ENCODE measurements around the gene CTSW. TPM values are rescaled to one million over a fixed set of nuclear protein-coding genes. Genes with fewer than 3 reads are reported as not detected.

CTSW gene
- polyA plus RNA-seq, 1 donor (not counting 4 experiments of a cell fraction or from before 2014, with no cell fraction given), result not detected

- FAIRE-seq (no peak), DNase-seq (ENCODE audit: low read depth, low spot score) (no peak)
- peaks cover 20% of the 10 kb centered on the region for H4K20me1 ChIP-seq (ENCODE audit: control insufficient read depth, extremely low read depth, insufficient read depth, low read length)
- H3K9me3 ChIP-seq (ENCODE audit: control insufficient read depth, low read depth, low read length), result no peaks in the 10 kb centered on the region
- H3K79me2 ChIP-seq (ENCODE audit: control insufficient read depth, insufficient read depth, low read length), result peaks cover 8% of the 10 kb centered on the region
- H2AFZ ChIP-seq (ENCODE audit: control insufficient read depth, low read length), result no peak overlapping the region
- H3K4me2 ChIP-seq (ENCODE audit: control insufficient read depth, extremely low read depth, insufficient read depth, low read depth, low read length), result no peak overlapping the region
- dilution Hi-C loops (cut with MboI; ENCODE audit: extremely low pct_ligation_motif_present, low sequenced_read_pairs), result no loop called here
- no peak overlapping the region for H3K4me3 ChIP-seq (ENCODE audit: control insufficient read depth in 2 of 3, extremely low read depth in 1 of 3, insufficient read depth in 2 of 3, low read depth in 1 of 3, low read length in 3 of 3)
- no peak for TF ChIP-seq CTCF (optimal IDR thresholded peaks at IDR 0.05 in 1 of 3, IDR thresholded peaks at IDR 0.05 in 1 of 3, conservative IDR thresholded peaks at IDR 0.05 in 1 of 3; ENCODE audit: extremely low read depth in 1 of 3, insufficient read depth in 2 of 3, low read length in 3 of 3)
- TF ChIP-seq EZH2 (IDR thresholded peaks at IDR 0.05; ENCODE audit: low read length), result no peak
- no peaks in the 10 kb centered on the region for H3K4me1 ChIP-seq (ENCODE audit: control insufficient read depth, extremely low read depth, insufficient read depth, low read length)
- H3K27me3 ChIP-seq (ENCODE audit: control insufficient read depth, extremely low read depth, insufficient read depth, low read length), result no peaks in the 10 kb centered on the region
- peaks cover 16 to 22% of the 10 kb centered on the region in 2 experiments for H3K36me3 ChIP-seq (ENCODE audit: control insufficient read depth in 2 of 2, extremely low read depth in 1 of 2, insufficient read depth in 2 of 2, low read length in 2 of 2)
- H3K27ac ChIP-seq (ENCODE audit: control insufficient read depth, insufficient read depth, low read length), result no peak overlapping the region
- H3K9ac ChIP-seq (ENCODE audit: control insufficient read depth, extremely low read depth, insufficient read depth, low read length), result no peak overlapping the region
- H3K9me1 ChIP-seq (ENCODE audit: control insufficient read depth, extremely low read depth, insufficient read depth, low read length), result no peaks in the 10 kb centered on the region
These were observed 30.3 kb upstream of the CTSW start for GRCh38 chr11:65849366-65849765.

DNA sequence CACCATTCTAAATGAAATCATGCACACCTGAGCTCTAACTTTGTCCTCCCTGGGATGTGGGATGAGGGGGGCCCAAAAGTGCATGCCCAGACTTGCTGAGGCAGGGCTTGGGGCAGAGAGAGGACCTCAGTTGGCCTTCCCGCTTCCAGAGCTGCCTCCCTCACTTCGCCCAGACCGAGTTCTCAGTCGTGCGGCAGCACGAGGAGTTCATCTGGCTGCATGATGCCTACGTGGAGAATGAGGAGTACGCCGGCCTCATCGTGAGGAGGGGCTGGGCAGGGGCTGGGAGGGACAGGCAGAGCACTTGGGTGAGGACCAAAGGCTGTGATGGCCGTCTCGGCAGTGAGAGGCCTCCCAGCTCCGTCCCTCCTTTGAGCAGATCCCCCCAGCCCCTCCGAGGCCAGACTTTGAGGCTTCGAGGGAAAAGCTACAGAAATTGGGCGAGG is 29.8 kb upstream of the CTSW start:
- peaks cover 20 to 26% of the 10 kb centered on the region in 2 experiments for H3K36me3 ChIP-seq (ENCODE audit: control insufficient read depth in 2 of 2, extremely low read depth in 1 of 2, insufficient read depth in 2 of 2, low read length in 2 of 2)
- H3K9me1 ChIP-seq (ENCODE audit: control insufficient read depth, extremely low read depth, insufficient read depth, low read length), result no peaks in the 10 kb centered on the region
- dilution Hi-C loops (cut with MboI; ENCODE audit: extremely low pct_ligation_motif_present, low sequenced_read_pairs), result no loop called here
- FAIRE-seq, result no peak
- no peak overlapping the region for H3K4me2 ChIP-seq (ENCODE audit: control insufficient read depth, extremely low read depth, insufficient read depth, low read depth, low read length)
- TF ChIP-seq CTCF (optimal IDR thresholded peaks at IDR 0.05 in 1 of 3, IDR thresholded peaks at IDR 0.05 in 1 of 3, conservative IDR thresholded peaks at IDR 0.05 in 1 of 3; ENCODE audit: extremely low read depth in 1 of 3, insufficient read depth in 2 of 3, low read length in 3 of 3) (no peak), EZH2 (IDR thresholded peaks at IDR 0.05; ENCODE audit: low read length) (no peak)
- DNase-seq (ENCODE audit: low read depth, low spot score), result no peak
- H3K79me2 ChIP-seq (ENCODE audit: control insufficient read depth, insufficient read depth, low read length), result peaks cover 12% of the 10 kb centered on the region
- no peak overlapping the region for H3K9ac ChIP-seq (ENCODE audit: control insufficient read depth, extremely low read depth, insufficient read depth, low read length)
- H3K9me3 ChIP-seq (ENCODE audit: control insufficient read depth, low read depth, low read length), result no peaks in the 10 kb centered on the region
- H2AFZ ChIP-seq (ENCODE audit: control insufficient read depth, low read length), result no peak overlapping the region
- no peak overlapping the region for H3K27ac ChIP-seq (ENCODE audit: control insufficient read depth, insufficient read depth, low read length)
- H3K4me3 ChIP-seq (ENCODE audit: control insufficient read depth in 2 of 3, extremely low read depth in 1 of 3, insufficient read depth in 2 of 3, low read depth in 1 of 3, low read length in 3 of 3), result no peak overlapping the region
- H4K20me1 ChIP-seq (ENCODE audit: control insufficient read depth, extremely low read depth, insufficient read depth, low read length), result peaks cover 24% of the 10 kb centered on the region
- no peaks in the 10 kb centered on the region for H3K4me1 ChIP-seq (ENCODE audit: control insufficient read depth, extremely low read depth, insufficient read depth, low read length)
- H3K27me3 ChIP-seq (ENCODE audit: control insufficient read depth, extremely low read depth, insufficient read depth, low read length), result no peaks in the 10 kb centered on the region
